HCT116 (cell line): ENCODE results near the gene MTPN. TPM values are rescaled to one million over a fixed set of nuclear protein-coding genes. Genes with fewer than 3 reads are reported as not detected.

Experiments
- ATAC-seq: fragments of 200-7000 bp; cut with Tn5 transposase; 2 replicates; pipeline ENCODE4 v1.9.1; 2020; ENCODE audit warnings: mild to moderate bottlenecking, moderate library complexity
- BruUV-seq: library from RNA; stranded (reverse); fragments of 400-500 nt; replicated peaks from 2 replicates; lab custom pipeline; 2021; lab: Mats Ljungman, UMichigan
- CTCF ChIA-PET: fragments of 300-600 bp; sonication (Branson Sonifier 250); formaldehyde crosslinking; loops from one replicate; lab custom pipeline; 2021; ENCODE audit warnings: antibody characterized with exemption; lab: Charles Lee
- POLR2A ChIA-PET: fragments of 300-600, 350-600 bp; sonication (Branson Sonifier 250); formaldehyde crosslinking; loops from one replicate; lab custom pipeline; 2021; ENCODE audit warnings: antibody characterized with exemption; lab: Charles Lee
- RAD21 ChIA-PET, 2 experiments: fragments of 300-600 bp; sonication (Branson Sonifier 250); formaldehyde crosslinking; loops; one replicate each; lab custom pipeline; 2023; ENCODE audit warnings: low total read pairs in 2 of 2; ENCODE audit not compliant: uncharacterized antibody in 2 of 2, unreplicated experiment in 2 of 2, low non-redundant PET in 1 of 2; lab: Charles Lee
- DNase-seq: peaks from one replicate; pipeline ENCODE4 v3.0.0-alpha.2; 2010; ENCODE audit warnings: low read depth, low spot score
- H2AFZ ChIP-seq: fragments of 200-600 bp; shearing (Covaris generic), sonication (generic); 2 replicates; pipeline ENCODE4 v1.6.1; 2017; ENCODE audit warnings: low read depth, mixed run types, mixed read lengths, antibody characterized with exemption, low read length; ENCODE audit not compliant: poor library complexity, severe bottlenecking
- H3K27ac ChIP-seq: 2 replicates; pipeline ENCODE4 v1.5.1; 2012; ENCODE audit warnings: low read depth, low read length
- H3K27me3 ChIP-seq: fragments of 200-600 bp; sonication (generic); 2 replicates; pipeline ENCODE4 v1.6.1; 2016; ENCODE audit warnings: mixed run types, low read length, mixed read lengths; ENCODE audit not compliant: insufficient read depth
- H3K36me3 ChIP-seq, 2 experiments: fragments of 200-500 bp in 1 of 2; fragments of 200-600 bp in 1 of 2; sonication (Bioruptor generic) in 1 of 2; sonication (generic) in 1 of 2; 2 replicates each; pipeline versions ENCODE4 v1.5.1 to v1.6.1; 2014 to 2016; ENCODE audit warnings: low read length in 2 of 2, inconsistent platforms in 1 of 2, mixed read lengths in 1 of 2, mixed run types in 1 of 2; ENCODE audit not compliant: insufficient read depth in 2 of 2, control insufficient read depth in 1 of 2
- H3K4me1 ChIP-seq, 2 experiments: fragments of 200-600 bp in 1 of 2; sonication (generic) in 1 of 2; 2 replicates each; pipeline versions ENCODE4 v1.5.1 to v1.6.1; 2012 to 2017; ENCODE audit warnings: low read length in 2 of 2, inconsistent platforms in 1 of 2, mild to moderate bottlenecking in 1 of 2, mixed read lengths in 1 of 2, mixed run types in 1 of 2, moderate library complexity in 1 of 2; ENCODE audit not compliant: insufficient read depth in 2 of 2, control insufficient read depth in 1 of 2
- H3K4me2 ChIP-seq: fragments of 200-600 bp; sonication (generic); 2 replicates; pipeline ENCODE4 v1.6.1; 2017; ENCODE audit warnings: mixed run types, low read length, mixed read lengths
- H3K4me3 ChIP-seq, 2 experiments: fragments of 200-600 bp in 1 of 2; sonication (generic) in 1 of 2; replicated peaks in 1 of 2; 2 replicates each; pipeline ENCODE4 v1.5.1; 2011 to 2016; ENCODE audit warnings: low read length in 2 of 2, control low read depth in 1 of 2, low read depth in 1 of 2, mild to moderate bottlenecking in 1 of 2, mixed read lengths in 1 of 2, mixed run types in 1 of 2
- H3K79me2 ChIP-seq: fragments of 200-600 bp; sonication (generic); 2 replicates; pipeline ENCODE4 v1.6.1; 2017; ENCODE audit warnings: mild to moderate bottlenecking, mixed run types, low read length, moderate library complexity, mixed read lengths; ENCODE audit not compliant: insufficient read depth
- H3K9ac ChIP-seq: fragments of 200-600 bp; sonication (generic); 2 replicates; pipeline ENCODE4 v1.6.1; 2016; ENCODE audit warnings: low read length, mixed read lengths
- H3K9me2 ChIP-seq: fragments of 200-600 bp; sonication (generic), shearing (Covaris generic); 2 replicates; pipeline ENCODE4 v1.6.1; 2017; ENCODE audit warnings: mixed run types, mild to moderate bottlenecking, moderate library complexity; ENCODE audit not compliant: insufficient read depth
- H3K9me3 ChIP-seq, 2 experiments: fragments of 200-500 bp in 1 of 2; fragments of 200-600 bp in 1 of 2; sonication (Bioruptor generic) in 1 of 2; sonication (generic) in 1 of 2; 2 replicates each; pipeline ENCODE4 v1.6.1; 2014 to 2017; ENCODE audit warnings: low read length in 2 of 2, mixed read lengths in 2 of 2, inconsistent platforms in 1 of 2, low read depth in 1 of 2, mild to moderate bottlenecking in 1 of 2, mixed run types in 1 of 2, moderate library complexity in 1 of 2; ENCODE audit not compliant: control insufficient read depth in 1 of 2, insufficient read depth in 1 of 2
- H4K20me1 ChIP-seq: fragments of 200-600 bp; sonication (generic), shearing (Covaris generic); 2 replicates; pipeline ENCODE4 v1.6.1; 2017; ENCODE audit warnings: mixed run types, mild to moderate bottlenecking, moderate library complexity; ENCODE audit not compliant: insufficient read depth
- EGR1 ChIP-seq: IDR thresholded peaks from 2 replicates; pipeline ENCODE4 v1.6.1; 2012; ENCODE audit warnings: low read depth
- EZH2phosphoT487 ChIP-seq: fragments of 200-600 bp; IDR thresholded peaks from 2 replicates; pipeline ENCODE4 v1.6.1; 2018; ENCODE audit warnings: antibody characterized with exemption, borderline replicate concordance
- POLR2AphosphoS5 ChIP-seq: IDR thresholded peaks from 2 replicates; pipeline ENCODE4 v1.6.1; 2011; ENCODE audit warnings: mild to moderate bottlenecking, low read depth, low read length, moderate library complexity
- RAD21 ChIP-seq: IDR thresholded peaks from 2 replicates; pipeline ENCODE4 v1.6.1; 2012; ENCODE audit warnings: low read depth, mild to moderate bottlenecking
- SP1 ChIP-seq: IDR thresholded peaks from 2 replicates; pipeline ENCODE4 v1.6.1; 2012; ENCODE audit warnings: low read depth
- SRF ChIP-seq: IDR thresholded peaks from 2 replicates; pipeline ENCODE4 v1.6.1; 2012; ENCODE audit warnings: low read depth
- TCF7L2 ChIP-seq: IDR thresholded peaks from 2 replicates; pipeline ENCODE4 v1.7.0; 2011; ENCODE audit warnings: borderline replicate concordance, inconsistent platforms; ENCODE audit not compliant: insufficient read depth, insufficient read length; ENCODE audit errors: extremely low read depth
- ZFX ChIP-seq: fragments of 450-650 bp; IDR thresholded peaks from 2 replicates; pipeline ENCODE4 v1.6.1; 2017
- intact Hi-C: fragments of 100-400 bp; cut with micrococcal nuclease; formaldehyde crosslinking; loops from 2 replicates; pipeline ENCODE4 v1.10.0; 2022
- total RNA-seq: library from RNA; stranded (reverse); gene quantifications from one replicate; pipeline ENCODE4 v1.2.1, GENCODE V29; 2021; ENCODE audit not compliant: unreplicated experiment
- TF ChIP-seq, protein P1 (sequence below): IDR thresholded peaks from 2 replicates; pipeline ENCODE4 v1.6.1; 2012
- TF ChIP-seq, protein P2 (sequence below): IDR thresholded peaks from 2 replicates; pipeline ENCODE4 v1.6.1; 2011; ENCODE audit warnings: mild to moderate bottlenecking, low read length, moderate library complexity; ENCODE audit not compliant: insufficient replicate concordance; ENCODE audit errors: extremely low read depth
- TF ChIP-seq, protein P3 (sequence below): IDR thresholded peaks from 2 replicates; pipeline ENCODE4 v1.6.1; 2012; ENCODE audit warnings: low read depth
- TF ChIP-seq, protein P4 (sequence below): IDR thresholded peaks from 2 replicates; pipeline ENCODE4 v1.6.1; 2012
- TF ChIP-seq, protein P5 (sequence below), 3 experiments: fragments of 200-600 bp in 1 of 3; sonication (generic) in 1 of 3; IDR thresholded peaks in 2 of 3; conservative IDR thresholded peaks in 1 of 3; 2 replicates each; pipeline ENCODE4 v1.5.1; 2012 to 2017; ENCODE audit warnings: low read depth in 2 of 3, low read length in 2 of 3, antibody characterized with exemption in 1 of 3, borderline replicate concordance in 1 of 3, control low read depth in 1 of 3, mild to moderate bottlenecking in 1 of 3, mixed read lengths in 1 of 3, mixed run types in 1 of 3, moderate library complexity in 1 of 3; ENCODE audit not compliant: insufficient read depth in 1 of 3

The MTPN gene
- total RNA-seq, 1 experiment from 2014 or later: 152 TPM

DNA sequence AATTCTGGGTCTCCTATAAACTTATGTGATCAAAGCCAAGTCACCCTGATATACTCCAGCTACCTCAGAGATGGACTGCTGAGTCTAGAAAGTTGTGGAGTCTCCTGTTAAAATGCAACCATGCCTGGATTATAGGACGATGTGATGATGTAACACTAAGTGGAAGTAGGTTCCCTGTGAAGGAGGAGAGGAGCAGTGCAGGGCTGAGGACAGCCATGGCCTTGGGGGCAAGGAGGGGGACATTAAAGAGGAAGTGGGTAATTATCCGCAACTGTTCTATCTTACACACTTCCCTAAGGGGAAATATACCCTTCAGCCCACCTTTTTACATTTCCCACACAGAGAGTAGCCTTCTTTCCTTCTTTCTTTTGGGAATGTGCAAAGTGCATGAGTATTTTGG lies 63.8 kb downstream of the MTPN start:
- no peak overlapping the region for H3K4me2 ChIP-seq
- H3K36me3 ChIP-seq: no peaks in the 10 kb centered on the region
- no TSS peak for BruUV-seq
- CTCF ChIA-PET: no interaction called here
- DNase-seq (no peak), ATAC-seq (no peak)
- H3K4me1 ChIP-seq: no peaks in the 10 kb centered on the region
- no peaks in the 10 kb centered on the region for H3K9me2 ChIP-seq
- no peak overlapping the region for H2AFZ ChIP-seq
- no peak overlapping the region for H3K27ac ChIP-seq
- no peaks in the 10 kb centered on the region for H4K20me1 ChIP-seq
- no peak overlapping the region for H3K4me3 ChIP-seq
- no peak for TF ChIP-seq EGR1
- no peak for TF ChIP-seq EZH2phosphoT487
- TF ChIP-seq POLR2AphosphoS5: no peak
- TF ChIP-seq, protein P1, sequence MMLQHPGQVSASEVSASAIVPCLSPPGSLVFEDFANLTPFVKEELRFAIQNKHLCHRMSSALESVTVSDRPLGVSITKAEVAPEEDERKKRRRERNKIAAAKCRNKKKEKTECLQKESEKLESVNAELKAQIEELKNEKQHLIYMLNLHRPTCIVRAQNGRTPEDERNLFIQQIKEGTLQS: no peak
- TF ChIP-seq RAD21: no peak
- TF ChIP-seq, protein P2, sequence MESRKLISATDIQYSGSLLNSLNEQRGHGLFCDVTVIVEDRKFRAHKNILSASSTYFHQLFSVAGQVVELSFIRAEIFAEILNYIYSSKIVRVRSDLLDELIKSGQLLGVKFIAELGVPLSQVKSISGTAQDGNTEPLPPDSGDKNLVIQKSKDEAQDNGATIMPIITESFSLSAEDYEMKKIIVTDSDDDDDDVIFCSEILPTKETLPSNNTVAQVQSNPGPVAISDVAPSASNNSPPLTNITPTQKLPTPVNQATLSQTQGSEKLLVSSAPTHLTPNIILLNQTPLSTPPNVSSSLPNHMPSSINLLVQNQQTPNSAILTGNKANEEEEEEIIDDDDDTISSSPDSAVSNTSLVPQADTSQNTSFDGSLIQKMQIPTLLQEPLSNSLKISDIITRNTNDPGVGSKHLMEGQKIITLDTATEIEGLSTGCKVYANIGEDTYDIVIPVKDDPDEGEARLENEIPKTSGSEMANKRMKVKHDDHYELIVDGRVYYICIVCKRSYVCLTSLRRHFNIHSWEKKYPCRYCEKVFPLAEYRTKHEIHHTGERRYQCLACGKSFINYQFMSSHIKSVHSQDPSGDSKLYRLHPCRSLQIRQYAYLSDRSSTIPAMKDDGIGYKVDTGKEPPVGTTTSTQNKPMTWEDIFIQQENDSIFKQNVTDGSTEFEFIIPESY: no peak
- no peak for TF ChIP-seq SP1
- TF ChIP-seq, all 23 proteins: peak for 0
- H3K9me3 ChIP-seq: no peaks in the 10 kb centered on the region
- RAD21 ChIA-PET: no interaction called here
- POLR2A ChIA-PET: no interaction called here
- no peak overlapping the region for H3K9ac ChIP-seq
- no peaks in the 10 kb centered on the region for H3K79me2 ChIP-seq
- intact Hi-C loops: no loop called here
- no peaks in the 10 kb centered on the region for H3K27me3 ChIP-seq

DNA sequence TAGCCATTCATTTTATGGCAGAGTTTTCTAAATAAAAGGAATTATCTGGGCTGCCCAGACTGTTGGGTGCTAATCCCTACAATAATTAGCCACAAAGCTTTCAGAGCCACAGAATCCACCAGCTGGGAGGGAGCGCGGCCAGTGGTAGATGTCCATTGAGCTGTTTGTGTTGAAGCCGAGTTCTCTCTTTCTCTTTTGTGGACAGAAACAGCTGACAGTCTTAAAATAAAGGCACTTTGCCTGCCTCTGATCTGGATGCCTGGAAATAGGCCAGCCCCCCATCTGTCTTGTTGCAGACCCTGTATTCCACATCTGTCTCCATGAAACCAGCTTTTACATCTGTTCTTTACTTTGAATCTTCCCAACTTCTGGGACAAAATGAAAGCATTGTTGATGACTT lies 66.1 kb downstream of the MTPN start:
- Histone ChIP-seq H3K4me1 (no peaks in the 10 kb centered on the region), H3K4me2 (no peak overlapping the region), H3K4me3 (no peak overlapping the region), H3K79me2 (no peaks in the 10 kb centered on the region), H3K36me3 (no peaks in the 10 kb centered on the region), H3K27ac (no peak overlapping the region), H4K20me1 (no peaks in the 10 kb centered on the region), H3K9me2 (no peaks in the 10 kb centered on the region), H3K9me3 (no peaks in the 10 kb centered on the region), H3K27me3 (no peaks in the 10 kb centered on the region), H2AFZ (no peak overlapping the region), H3K9ac (no peak overlapping the region)
- no peak for DNase-seq
- ChIA-PET RAD21 (no interaction called here), CTCF (no interaction called here), POLR2A (no interaction called here)
- no TSS peak for BruUV-seq
- ATAC-seq: no peak
- intact Hi-C loops: no loop called here
- TF ChIP-seq SRF: no peak
- TF ChIP-seq, protein P3, sequence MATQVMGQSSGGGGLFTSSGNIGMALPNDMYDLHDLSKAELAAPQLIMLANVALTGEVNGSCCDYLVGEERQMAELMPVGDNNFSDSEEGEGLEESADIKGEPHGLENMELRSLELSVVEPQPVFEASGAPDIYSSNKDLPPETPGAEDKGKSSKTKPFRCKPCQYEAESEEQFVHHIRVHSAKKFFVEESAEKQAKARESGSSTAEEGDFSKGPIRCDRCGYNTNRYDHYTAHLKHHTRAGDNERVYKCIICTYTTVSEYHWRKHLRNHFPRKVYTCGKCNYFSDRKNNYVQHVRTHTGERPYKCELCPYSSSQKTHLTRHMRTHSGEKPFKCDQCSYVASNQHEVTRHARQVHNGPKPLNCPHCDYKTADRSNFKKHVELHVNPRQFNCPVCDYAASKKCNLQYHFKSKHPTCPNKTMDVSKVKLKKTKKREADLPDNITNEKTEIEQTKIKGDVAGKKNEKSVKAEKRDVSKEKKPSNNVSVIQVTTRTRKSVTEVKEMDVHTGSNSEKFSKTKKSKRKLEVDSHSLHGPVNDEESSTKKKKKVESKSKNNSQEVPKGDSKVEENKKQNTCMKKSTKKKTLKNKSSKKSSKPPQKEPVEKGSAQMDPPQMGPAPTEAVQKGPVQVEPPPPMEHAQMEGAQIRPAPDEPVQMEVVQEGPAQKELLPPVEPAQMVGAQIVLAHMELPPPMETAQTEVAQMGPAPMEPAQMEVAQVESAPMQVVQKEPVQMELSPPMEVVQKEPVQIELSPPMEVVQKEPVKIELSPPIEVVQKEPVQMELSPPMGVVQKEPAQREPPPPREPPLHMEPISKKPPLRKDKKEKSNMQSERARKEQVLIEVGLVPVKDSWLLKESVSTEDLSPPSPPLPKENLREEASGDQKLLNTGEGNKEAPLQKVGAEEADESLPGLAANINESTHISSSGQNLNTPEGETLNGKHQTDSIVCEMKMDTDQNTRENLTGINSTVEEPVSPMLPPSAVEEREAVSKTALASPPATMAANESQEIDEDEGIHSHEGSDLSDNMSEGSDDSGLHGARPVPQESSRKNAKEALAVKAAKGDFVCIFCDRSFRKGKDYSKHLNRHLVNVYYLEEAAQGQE: no peak
- TF ChIP-seq RAD21: no peak
- TF ChIP-seq TCF7L2: no peak
- TF ChIP-seq ZFX: no peak
- TF ChIP-seq, protein P4, sequence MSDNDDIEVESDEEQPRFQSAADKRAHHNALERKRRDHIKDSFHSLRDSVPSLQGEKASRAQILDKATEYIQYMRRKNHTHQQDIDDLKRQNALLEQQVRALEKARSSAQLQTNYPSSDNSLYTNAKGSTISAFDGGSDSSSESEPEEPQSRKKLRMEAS: no peak
- TF ChIP-seq, protein P5, sequence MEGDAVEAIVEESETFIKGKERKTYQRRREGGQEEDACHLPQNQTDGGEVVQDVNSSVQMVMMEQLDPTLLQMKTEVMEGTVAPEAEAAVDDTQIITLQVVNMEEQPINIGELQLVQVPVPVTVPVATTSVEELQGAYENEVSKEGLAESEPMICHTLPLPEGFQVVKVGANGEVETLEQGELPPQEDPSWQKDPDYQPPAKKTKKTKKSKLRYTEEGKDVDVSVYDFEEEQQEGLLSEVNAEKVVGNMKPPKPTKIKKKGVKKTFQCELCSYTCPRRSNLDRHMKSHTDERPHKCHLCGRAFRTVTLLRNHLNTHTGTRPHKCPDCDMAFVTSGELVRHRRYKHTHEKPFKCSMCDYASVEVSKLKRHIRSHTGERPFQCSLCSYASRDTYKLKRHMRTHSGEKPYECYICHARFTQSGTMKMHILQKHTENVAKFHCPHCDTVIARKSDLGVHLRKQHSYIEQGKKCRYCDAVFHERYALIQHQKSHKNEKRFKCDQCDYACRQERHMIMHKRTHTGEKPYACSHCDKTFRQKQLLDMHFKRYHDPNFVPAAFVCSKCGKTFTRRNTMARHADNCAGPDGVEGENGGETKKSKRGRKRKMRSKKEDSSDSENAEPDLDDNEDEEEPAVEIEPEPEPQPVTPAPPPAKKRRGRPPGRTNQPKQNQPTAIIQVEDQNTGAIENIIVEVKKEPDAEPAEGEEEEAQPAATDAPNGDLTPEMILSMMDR (IDR thresholded peaks at IDR 0.05 in 2 of 3, conservative IDR thresholded peaks at IDR 0.05 in 1 of 3; ENCODE audit: borderline replicate concordance in 1 of 3, insufficient read depth in 1 of 3, low read depth in 2 of 3, low read length in 2 of 3): no peak
